HL-60 (cell line): ENCODE results near the gene EYA2.

Experiments used
- DNase-seq, 2 experiments: peaks; one replicate each; pipeline ENCODE4 v3.0.0-alpha.2; 2010 to 2020; ENCODE audit warnings: low read depth in 1 of 2, low spot score in 1 of 2
- H3K27ac ChIP-seq: fragments of 250-450 bp; sonication (Bioruptor Pico); replicated peaks from 2 replicates; pipeline ENCODE4 v1.5.1; 2020; ENCODE audit warnings: mild to moderate bottlenecking, moderate library complexity
- H3K27me3 ChIP-seq: fragments of 250-450 bp; sonication (Bioruptor Pico); 2 replicates; pipeline ENCODE4 v1.5.1; 2021; ENCODE audit warnings: mild to moderate bottlenecking, moderate library complexity; ENCODE audit not compliant: insufficient read depth, poor library complexity, severe bottlenecking
- H3K4me3 ChIP-seq: replicated peaks from 2 replicates; pipeline ENCODE4 v1.5.1; 2011; ENCODE audit warnings: mild to moderate bottlenecking, control low read depth, low read length; ENCODE audit not compliant: insufficient read depth
- CTCF ChIP-seq: IDR thresholded peaks from one replicate; pipeline ENCODE4 v1.5.1; 2011; ENCODE audit warnings: low read length, control low read depth, inconsistent platforms; ENCODE audit not compliant: insufficient read depth
- GABPA ChIP-seq: IDR thresholded peaks from 2 replicates; pipeline ENCODE4 v1.6.1; 2012; ENCODE audit warnings: low read depth
- POLR2AphosphoS5 ChIP-seq: IDR thresholded peaks from 2 replicates; pipeline ENCODE4 v1.6.1; 2012; ENCODE audit warnings: low read depth
- SPI1 ChIP-seq: IDR thresholded peaks from 2 replicates; pipeline ENCODE4 v1.6.1; 2012; ENCODE audit warnings: low read depth, mild to moderate bottlenecking, borderline replicate concordance
- TF ChIP-seq, protein P1 (sequence below): IDR thresholded peaks from 2 replicates; pipeline ENCODE4 v1.6.1; 2012; ENCODE audit warnings: low read depth; ENCODE audit not compliant: insufficient replicate concordance

Gene EYA2

GRCh38 chr20:47086316-47086715 is 191.7 kb downstream of the EYA2 start:
- no peak for DNase-seq
- Histone ChIP-seq H3K27ac (no peak overlapping the region), H3K4me3 (no peak overlapping the region), H3K27me3 (no peaks in the 10 kb centered on the region)
- TF ChIP-seq CTCF = no peak
- TF ChIP-seq, protein P1, sequence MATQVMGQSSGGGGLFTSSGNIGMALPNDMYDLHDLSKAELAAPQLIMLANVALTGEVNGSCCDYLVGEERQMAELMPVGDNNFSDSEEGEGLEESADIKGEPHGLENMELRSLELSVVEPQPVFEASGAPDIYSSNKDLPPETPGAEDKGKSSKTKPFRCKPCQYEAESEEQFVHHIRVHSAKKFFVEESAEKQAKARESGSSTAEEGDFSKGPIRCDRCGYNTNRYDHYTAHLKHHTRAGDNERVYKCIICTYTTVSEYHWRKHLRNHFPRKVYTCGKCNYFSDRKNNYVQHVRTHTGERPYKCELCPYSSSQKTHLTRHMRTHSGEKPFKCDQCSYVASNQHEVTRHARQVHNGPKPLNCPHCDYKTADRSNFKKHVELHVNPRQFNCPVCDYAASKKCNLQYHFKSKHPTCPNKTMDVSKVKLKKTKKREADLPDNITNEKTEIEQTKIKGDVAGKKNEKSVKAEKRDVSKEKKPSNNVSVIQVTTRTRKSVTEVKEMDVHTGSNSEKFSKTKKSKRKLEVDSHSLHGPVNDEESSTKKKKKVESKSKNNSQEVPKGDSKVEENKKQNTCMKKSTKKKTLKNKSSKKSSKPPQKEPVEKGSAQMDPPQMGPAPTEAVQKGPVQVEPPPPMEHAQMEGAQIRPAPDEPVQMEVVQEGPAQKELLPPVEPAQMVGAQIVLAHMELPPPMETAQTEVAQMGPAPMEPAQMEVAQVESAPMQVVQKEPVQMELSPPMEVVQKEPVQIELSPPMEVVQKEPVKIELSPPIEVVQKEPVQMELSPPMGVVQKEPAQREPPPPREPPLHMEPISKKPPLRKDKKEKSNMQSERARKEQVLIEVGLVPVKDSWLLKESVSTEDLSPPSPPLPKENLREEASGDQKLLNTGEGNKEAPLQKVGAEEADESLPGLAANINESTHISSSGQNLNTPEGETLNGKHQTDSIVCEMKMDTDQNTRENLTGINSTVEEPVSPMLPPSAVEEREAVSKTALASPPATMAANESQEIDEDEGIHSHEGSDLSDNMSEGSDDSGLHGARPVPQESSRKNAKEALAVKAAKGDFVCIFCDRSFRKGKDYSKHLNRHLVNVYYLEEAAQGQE = no peak
- TF ChIP-seq SPI1 = no peak

- Histone ChIP-seq H3K27ac (no peak overlapping the region), H3K27me3 (no peaks in the 10 kb centered on the region), H3K4me3 (no peak overlapping the region)
- no peak for DNase-seq
- TF ChIP-seq GABPA = no peak
- TF ChIP-seq, protein P1 = no peak
- no peak for TF ChIP-seq CTCF
- no peak for TF ChIP-seq SPI1
- no peak for TF ChIP-seq POLR2AphosphoS5
Observed at GRCh38 chr20:47088335-47088734, 193.7 kb downstream of the EYA2 start.

- Histone ChIP-seq H3K4me3 (no peak overlapping the region), H3K27me3 (no peaks in the 10 kb centered on the region), H3K27ac (no peak overlapping the region)
- DNase-seq = no peak
- TF ChIP-seq SPI1 (no peak), POLR2AphosphoS5 (no peak), CTCF (no peak), GABPA (no peak)
- TF ChIP-seq, protein P1 = no peak
Observed at GRCh38 chr20:47089151-47089550, 194.5 kb downstream of the EYA2 start.
